HL-60 (cell line): Measurements from ENCODE around the gene ZNF785.
A peak's percentile ranks its signal among the peaks of the same experiment; 100 is the strongest.

Source experiments
- CTCF ChIP-seq: IDR thresholded peaks from one replicate; pipeline ENCODE4 v1.5.1; 2011; ENCODE audit warnings: low read length, control low read depth, inconsistent platforms; ENCODE audit not compliant: insufficient read depth
- GABPA ChIP-seq: IDR thresholded peaks from 2 replicates; pipeline ENCODE4 v1.6.1; 2012; ENCODE audit warnings: low read depth
- POLR2AphosphoS5 ChIP-seq: IDR thresholded peaks from 2 replicates; pipeline ENCODE4 v1.6.1; 2012; ENCODE audit warnings: low read depth
- REST ChIP-seq: IDR thresholded peaks from 2 replicates; pipeline ENCODE4 v1.6.1; 2012; ENCODE audit warnings: low read depth; ENCODE audit not compliant: insufficient replicate concordance
- SPI1 ChIP-seq: IDR thresholded peaks from 2 replicates; pipeline ENCODE4 v1.6.1; 2012; ENCODE audit warnings: low read depth, mild to moderate bottlenecking, borderline replicate concordance

- no peak for TF ChIP-seq CTCF
- no peak for TF ChIP-seq POLR2AphosphoS5
- TF ChIP-seq REST: peak; percentile 35
- no peak for TF ChIP-seq GABPA
- TF ChIP-seq SPI1: peak; percentile 85
These were observed 19.7 kb upstream of the ZNF785 start for GRCh38 chr16:30605158-30605557.
